Measurements from ENCODE around the gene CCDC73. TPM values are rescaled to one million over a fixed set of nuclear protein-coding genes. Genes with fewer than 3 reads are reported as not detected.
A peak's percentile ranks its signal among the peaks of the same experiment; 100 is the strongest.

Gene CCDC73
- total RNA-seq, 4 donors from 2014 or later = 0.55 TPM; not detected in 3

DNA sequence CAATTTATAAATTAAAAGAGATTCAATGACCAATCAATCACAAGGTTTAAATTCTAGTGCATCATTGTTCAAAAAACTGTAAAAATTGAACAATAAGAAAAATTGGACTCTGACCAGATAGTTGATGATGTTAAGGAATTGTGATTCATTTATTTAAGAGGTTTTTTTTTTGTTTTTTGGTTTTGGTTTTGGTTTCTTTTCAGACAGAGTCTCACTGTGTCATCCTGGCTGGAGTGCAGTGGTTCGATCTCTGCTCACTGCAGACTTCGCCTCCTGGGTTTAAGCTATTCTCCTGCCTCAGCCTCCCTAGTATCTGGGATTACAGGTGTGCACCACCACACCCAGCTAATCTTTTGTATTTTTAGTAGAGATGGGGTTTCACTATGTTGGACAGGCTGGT lies 227.9 kb downstream of the CCDC73 start:
- no peaks in the 10 kb centered on the region for H3K9me3 ChIP-seq
- H3K27me3 ChIP-seq = no peaks in the 10 kb centered on the region
- TF ChIP-seq, protein P1, sequence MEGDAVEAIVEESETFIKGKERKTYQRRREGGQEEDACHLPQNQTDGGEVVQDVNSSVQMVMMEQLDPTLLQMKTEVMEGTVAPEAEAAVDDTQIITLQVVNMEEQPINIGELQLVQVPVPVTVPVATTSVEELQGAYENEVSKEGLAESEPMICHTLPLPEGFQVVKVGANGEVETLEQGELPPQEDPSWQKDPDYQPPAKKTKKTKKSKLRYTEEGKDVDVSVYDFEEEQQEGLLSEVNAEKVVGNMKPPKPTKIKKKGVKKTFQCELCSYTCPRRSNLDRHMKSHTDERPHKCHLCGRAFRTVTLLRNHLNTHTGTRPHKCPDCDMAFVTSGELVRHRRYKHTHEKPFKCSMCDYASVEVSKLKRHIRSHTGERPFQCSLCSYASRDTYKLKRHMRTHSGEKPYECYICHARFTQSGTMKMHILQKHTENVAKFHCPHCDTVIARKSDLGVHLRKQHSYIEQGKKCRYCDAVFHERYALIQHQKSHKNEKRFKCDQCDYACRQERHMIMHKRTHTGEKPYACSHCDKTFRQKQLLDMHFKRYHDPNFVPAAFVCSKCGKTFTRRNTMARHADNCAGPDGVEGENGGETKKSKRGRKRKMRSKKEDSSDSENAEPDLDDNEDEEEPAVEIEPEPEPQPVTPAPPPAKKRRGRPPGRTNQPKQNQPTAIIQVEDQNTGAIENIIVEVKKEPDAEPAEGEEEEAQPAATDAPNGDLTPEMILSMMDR (IDR thresholded peaks at IDR 0.05) = no peak
- no peak for TF ChIP-seq POLR2A (IDR thresholded peaks at IDR 0.05)
- no peaks in the 10 kb centered on the region for H3K36me3 ChIP-seq
- peaks cover 0 to 3% of the 10 kb centered on the region in 2 donors for H3K4me1 ChIP-seq
- intact Hi-C loops (cut with DNase I; ENCODE audit: low total_unique reads) = no loop called here
- no peak overlapping the region for H3K4me3 ChIP-seq
- no peak for DNase-seq
- H3K27ac ChIP-seq = no peak overlapping the region

DNA sequence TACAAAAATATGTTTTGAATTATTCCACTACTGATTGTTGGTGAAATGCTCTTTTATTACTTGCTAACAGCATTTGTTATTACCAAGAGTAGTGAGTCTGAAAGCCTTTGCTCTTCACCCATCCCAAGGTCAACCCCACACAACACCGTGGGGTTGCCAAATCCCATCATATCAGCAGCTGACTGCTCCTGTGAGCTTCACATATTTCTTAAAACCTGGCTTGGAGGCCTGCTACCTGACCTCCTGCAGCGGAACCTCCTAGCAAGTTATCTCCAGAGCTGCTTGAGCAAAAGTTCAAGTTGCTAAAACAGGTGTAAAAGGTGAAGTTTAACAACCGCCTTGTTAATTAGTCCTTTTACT lies 230.9 kb downstream of the CCDC73 start:
- H3K27ac ChIP-seq = no peak overlapping the region

DNA sequence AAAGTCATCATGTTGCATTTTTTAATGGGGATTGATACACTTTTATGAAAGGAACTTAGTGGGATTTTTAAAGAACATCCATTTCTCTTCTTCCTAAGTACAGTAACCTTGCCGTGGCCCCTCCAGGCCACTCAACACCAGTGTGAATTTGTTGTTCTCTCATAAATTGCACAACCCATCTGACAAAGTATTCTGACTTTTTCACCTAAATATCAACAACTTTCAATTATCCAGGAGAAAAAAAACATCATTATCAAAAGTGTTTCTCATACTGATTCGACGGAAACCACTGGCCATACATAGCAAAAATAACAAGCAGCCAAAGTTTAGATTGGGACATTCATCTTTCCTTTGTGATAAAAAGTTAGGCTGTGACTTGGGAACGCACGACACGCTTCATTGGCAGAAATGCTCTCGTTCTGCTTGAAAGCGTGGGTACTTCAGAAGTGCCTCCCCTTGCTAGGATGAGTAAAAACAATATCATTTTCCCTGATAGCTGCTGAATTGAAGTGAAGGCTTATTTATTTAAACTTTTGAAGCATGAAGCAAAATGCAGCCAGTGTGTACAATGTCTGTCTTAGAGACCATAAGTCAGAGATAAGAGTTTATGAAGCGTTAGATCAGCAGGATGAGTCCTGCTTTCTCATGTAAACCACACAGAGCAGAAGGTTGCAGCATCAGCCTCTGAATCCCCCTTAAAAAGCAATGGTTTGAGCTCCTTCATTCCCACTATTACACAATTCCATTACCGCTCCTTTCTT lies 231.4 kb downstream of the CCDC73 start:
- Histone ChIP-seq H3K9me3 (no peaks in the 10 kb centered on the region), H3K4me1 (no peaks in the 10 kb centered on the region), H3K27ac (peak overlapping the region in 1 of 2 donors; percentile 24), H3K4me3 (no peak overlapping the region), H3K27me3 (no peaks in the 10 kb centered on the region), H3K36me3 (no peaks in the 10 kb centered on the region)
- DNase-seq = no peak
- intact Hi-C loops (cut with DNase I; ENCODE audit: low total_unique reads) = no loop called here
- no peak for TF ChIP-seq POLR2A (IDR thresholded peaks at IDR 0.05)
- TF ChIP-seq, protein P1 (IDR thresholded peaks at IDR 0.05) = no peak

More for the DNA sequence above, 230.9 kb downstream of the CCDC73 start:
- Histone ChIP-seq H3K9me3 (no peaks in the 10 kb centered on the region), H3K4me1 (no peaks in the 10 kb centered on the region), H3K36me3 (no peaks in the 10 kb centered on the region), H3K4me3 (no peak overlapping the region), H3K27me3 (no peaks in the 10 kb centered on the region)
- DNase-seq = no peak
- TF ChIP-seq, protein P1 (IDR thresholded peaks at IDR 0.05) = no peak
- TF ChIP-seq POLR2A (IDR thresholded peaks at IDR 0.05) = no peak
- intact Hi-C loops (cut with DNase I; ENCODE audit: low total_unique reads) = no loop called here

DNA sequence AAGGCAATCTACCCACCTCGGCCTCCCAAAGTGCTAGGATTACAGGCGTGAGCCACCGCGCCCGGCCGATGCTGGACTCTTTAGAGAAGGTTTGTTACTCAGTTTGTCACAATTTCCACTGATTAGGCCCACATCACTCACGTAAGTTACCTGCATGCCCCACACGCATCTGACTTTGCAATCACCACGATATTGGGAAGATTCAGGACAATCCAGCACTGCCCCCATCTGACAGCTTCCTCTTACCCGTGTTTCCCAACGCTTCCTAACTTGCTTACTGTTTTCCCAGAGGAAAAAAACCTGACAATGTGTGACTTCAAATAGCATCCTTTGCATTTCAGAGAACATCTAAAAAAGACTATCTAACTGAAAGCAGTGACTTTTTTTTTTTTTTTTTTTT lies 232.6 kb downstream of the CCDC73 start:
- no peaks in the 10 kb centered on the region for H3K9me3 ChIP-seq
- no peaks in the 10 kb centered on the region for H3K4me1 ChIP-seq
- no peak overlapping the region for H3K27ac ChIP-seq
- intact Hi-C loops (cut with DNase I; ENCODE audit: low total_unique reads) = no loop called here
- H3K4me3 ChIP-seq = no peak overlapping the region
- H3K27me3 ChIP-seq = no peaks in the 10 kb centered on the region
- DNase-seq = no peak
- no peaks in the 10 kb centered on the region for H3K36me3 ChIP-seq
- TF ChIP-seq POLR2A (IDR thresholded peaks at IDR 0.05) = no peak
- TF ChIP-seq, protein P1 (IDR thresholded peaks at IDR 0.05) = no peak

DNA sequence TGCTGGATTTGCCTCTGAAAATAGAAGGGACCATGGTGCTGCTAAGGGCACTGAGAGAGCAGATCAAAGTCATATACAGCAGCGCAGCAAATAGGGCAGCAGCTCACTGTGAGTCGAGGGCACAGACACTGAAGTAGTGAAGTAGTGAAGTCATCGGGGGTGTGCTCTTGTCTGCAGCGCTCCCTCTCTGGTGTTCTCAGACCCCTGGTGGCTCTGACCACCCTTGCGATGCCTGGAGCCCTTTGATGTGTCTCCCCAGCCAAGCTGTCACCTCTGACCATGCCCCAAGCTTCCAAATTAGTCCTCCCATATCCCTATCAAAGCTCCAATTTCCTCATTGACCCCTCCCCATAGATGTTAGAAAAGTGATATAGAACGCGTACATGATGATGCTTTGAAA lies 238.6 kb downstream of the CCDC73 start:
- TF ChIP-seq POLR2A (IDR thresholded peaks at IDR 0.05) = no peak
- Histone ChIP-seq H3K27ac (no peak overlapping the region), H3K9me3 (no peaks in the 10 kb centered on the region), H3K36me3 (no peaks in the 10 kb centered on the region), H3K27me3 (no peaks in the 10 kb centered on the region), H3K4me1 (no peaks in the 10 kb centered on the region), H3K4me3 (no peak overlapping the region)
- no peak for DNase-seq
- intact Hi-C loops (cut with DNase I; ENCODE audit: low total_unique reads) = no loop called here

Measured in uterus (tissue), 4 donors.